Suprapubic skin (tissue), 4 donors: ENCODE measurements around the gene GNA12.

Experiments used
- EP300 ChIP-seq: sonication (generic); formaldehyde crosslinking; IDR thresholded peaks from one replicate; pipeline ENCODE4 v1.6.1; 2017; ENCODE audit warnings: antibody characterized with exemption
- POLR2A ChIP-seq, 2 donors: fragments of 450-650 bp; IDR thresholded peaks; one replicate each; pipeline ENCODE4 v1.6.1; 2017; ENCODE audit warnings: antibody characterized with exemption in 2 of 2, mild to moderate bottlenecking in 2 of 2, moderate library complexity in 2 of 2
- POLR2AphosphoS5 ChIP-seq, 3 donors: sonication (generic); formaldehyde crosslinking; IDR thresholded peaks; one replicate each; pipeline ENCODE4 v1.6.1; 2017; ENCODE audit warnings: antibody characterized with exemption in 3 of 3
- TF ChIP-seq, protein P1 (sequence below), 2 donors: fragments of 200-600 bp in 1 of 2; fragments of 450-650 bp in 1 of 2; sonication (generic) in 1 of 2; IDR thresholded peaks; one replicate each; pipeline ENCODE4 v1.5.1; 2016 to 2019; ENCODE audit warnings: antibody characterized with exemption in 2 of 2, mild to moderate bottlenecking in 1 of 2, moderate library complexity in 1 of 2

DNA sequence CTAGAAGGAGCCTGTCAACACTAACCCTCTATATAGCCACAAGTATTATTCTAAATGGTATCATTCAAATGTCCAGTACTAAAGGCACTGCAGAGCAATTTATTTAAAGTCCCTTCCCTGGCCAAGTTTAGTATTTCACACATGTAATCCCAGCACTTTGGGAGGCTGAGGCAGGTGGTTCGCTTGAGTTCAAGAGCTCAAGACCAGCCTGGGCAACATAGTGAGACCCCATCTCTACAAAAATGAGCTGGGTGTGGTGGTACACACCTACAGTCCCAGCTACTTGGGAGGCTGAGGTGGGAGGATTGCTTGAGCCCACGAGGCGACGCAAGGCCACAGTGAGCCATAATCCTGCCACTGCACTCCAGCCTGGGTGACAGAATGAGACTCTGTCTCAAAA, 3.6 kb downstream of the GNA12 start:
- TF ChIP-seq, protein P1, sequence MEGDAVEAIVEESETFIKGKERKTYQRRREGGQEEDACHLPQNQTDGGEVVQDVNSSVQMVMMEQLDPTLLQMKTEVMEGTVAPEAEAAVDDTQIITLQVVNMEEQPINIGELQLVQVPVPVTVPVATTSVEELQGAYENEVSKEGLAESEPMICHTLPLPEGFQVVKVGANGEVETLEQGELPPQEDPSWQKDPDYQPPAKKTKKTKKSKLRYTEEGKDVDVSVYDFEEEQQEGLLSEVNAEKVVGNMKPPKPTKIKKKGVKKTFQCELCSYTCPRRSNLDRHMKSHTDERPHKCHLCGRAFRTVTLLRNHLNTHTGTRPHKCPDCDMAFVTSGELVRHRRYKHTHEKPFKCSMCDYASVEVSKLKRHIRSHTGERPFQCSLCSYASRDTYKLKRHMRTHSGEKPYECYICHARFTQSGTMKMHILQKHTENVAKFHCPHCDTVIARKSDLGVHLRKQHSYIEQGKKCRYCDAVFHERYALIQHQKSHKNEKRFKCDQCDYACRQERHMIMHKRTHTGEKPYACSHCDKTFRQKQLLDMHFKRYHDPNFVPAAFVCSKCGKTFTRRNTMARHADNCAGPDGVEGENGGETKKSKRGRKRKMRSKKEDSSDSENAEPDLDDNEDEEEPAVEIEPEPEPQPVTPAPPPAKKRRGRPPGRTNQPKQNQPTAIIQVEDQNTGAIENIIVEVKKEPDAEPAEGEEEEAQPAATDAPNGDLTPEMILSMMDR (IDR thresholded peaks at IDR 0.05): no peak
- TF ChIP-seq POLR2A (IDR thresholded peaks at IDR 0.05): no peak
- TF ChIP-seq EP300: no peak
- TF ChIP-seq POLR2AphosphoS5 (IDR thresholded peaks at IDR 0.05): no peak
